Esophagus muscularis mucosa (tissue), 4 donors: ENCODE results near the gene DERA. TPM values are rescaled to one million over a fixed set of nuclear protein-coding genes. Genes with fewer than 3 reads are reported as not detected.

Experiments used
- DNase-seq: peaks from one replicate; pipeline ENCODE4 v3.0.0-alpha.2; 2017; ENCODE audit errors: extremely low spot score
- H3K27ac ChIP-seq, 4 donors: fragments of 200-600 bp; sonication (generic); replicated peaks in 1 of 4; 1 replicate in 3 of 4; 2 replicates in 1 of 4; pipeline ENCODE4 v1.5.1; 2016 to 2019; ENCODE audit warnings: mild to moderate bottlenecking in 1 of 4
- H3K27me3 ChIP-seq, 4 donors: fragments of 200-600 bp; sonication (generic); one replicate each; pipeline versions ENCODE4 v1.5.1 to v1.6.0; 2016 to 2019
- H3K36me3 ChIP-seq, 4 donors: fragments of 200-600 bp; sonication (generic); one replicate each; pipeline ENCODE4 v1.5.1; 2016 to 2019
- H3K4me1 ChIP-seq, 4 donors: fragments of 200-600 bp; sonication (generic); one replicate each; pipeline ENCODE4 v1.5.1; 2016 to 2019
- H3K4me3 ChIP-seq, 4 donors: fragments of 200-600 bp; sonication (generic); 1 replicate in 2 of 4; 2 replicates in 2 of 4; pipeline ENCODE4 v1.5.1; 2016 to 2019; ENCODE audit warnings: mild to moderate bottlenecking in 4 of 4, moderate library complexity in 1 of 4
- H3K9me3 ChIP-seq, 4 donors: fragments of 200-600 bp; sonication (generic); 1 replicate in 3 of 4; 2 replicates in 1 of 4; pipeline ENCODE4 v1.5.1; 2016 to 2019
- CTCF ChIP-seq, 3 experiments: fragments of 200-600 bp in 2 of 3; fragments of 450-650 bp in 1 of 3; sonication (generic) in 2 of 3; IDR thresholded peaks; one replicate each; pipeline ENCODE4 v1.5.1; 2017 to 2019; ENCODE audit warnings: antibody characterized with exemption in 3 of 3, mild to moderate bottlenecking in 2 of 3, moderate library complexity in 1 of 3
- EP300 ChIP-seq: sonication (generic); formaldehyde crosslinking; IDR thresholded peaks from one replicate; pipeline ENCODE4 v1.6.1; 2017; ENCODE audit warnings: antibody characterized with exemption
- POLR2A ChIP-seq: fragments of 450-650 bp; IDR thresholded peaks from one replicate; pipeline ENCODE4 v1.6.1; 2017; ENCODE audit warnings: antibody characterized with exemption, moderate library complexity, mild to moderate bottlenecking, low read depth
- POLR2AphosphoS5 ChIP-seq, 2 donors: sonication (generic); formaldehyde crosslinking; IDR thresholded peaks; one replicate each; pipeline ENCODE4 v1.6.1; 2017; ENCODE audit warnings: antibody characterized with exemption in 2 of 2
- WGBS: methylation state at CpG from one replicate; pipeline ENCODE4 v1.1.5; 2018; 5-methylcytosine and 5-hydroxymethylcytosine counted together
- intact Hi-C: fragments of 100-400 bp; cut with DNase I; formaldehyde crosslinking; loops from one replicate; pipeline ENCODE4 v1.15.1; 2023
- total RNA-seq, 4 donors: library from RNA; depleted of rRNA; stranded (reverse); fragments of >200 nt; gene quantifications; one replicate each; pipeline versions ENCODE4 v1.1.0 to v1.2.1, GENCODE V29; 2016

Gene DERA
- total RNA-seq, 4 donors from 2014 or later, result 30.6 to 47.3 (median 34.3) TPM

DNA sequence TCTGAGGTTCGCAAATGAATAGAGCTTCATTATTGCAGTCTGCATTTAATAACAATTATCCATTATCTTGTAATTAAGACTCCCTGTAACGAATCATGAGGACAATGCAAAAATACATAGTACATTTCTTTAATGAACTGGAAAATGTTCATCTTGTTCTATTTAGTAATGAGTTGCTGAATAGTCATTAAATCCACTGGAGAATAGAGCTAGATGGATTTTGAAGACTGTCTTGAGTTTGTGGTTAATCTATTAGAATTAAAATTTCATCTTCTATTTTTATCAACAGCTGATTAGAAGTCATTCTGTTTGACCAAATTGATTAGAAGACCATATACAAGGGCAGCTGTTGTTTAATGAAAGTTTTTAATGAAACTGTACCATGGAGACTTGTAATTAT is 107.2 kb downstream of the DERA start:
- intact Hi-C loops, result no loop called here
- Histone ChIP-seq H3K4me1 (no peaks in the 10 kb centered on the region), H3K36me3 (peaks cover 0 to 29% (median 2%) of the 10 kb centered on the region in 4 donors), H3K4me3 (no peak overlapping the region), H3K9me3 (no peaks in the 10 kb centered on the region), H3K27ac (no peak overlapping the region), H3K27me3 (no peaks in the 10 kb centered on the region)
- 98% methylated on average over 2 of the region's 2 CpGs for WGBS
- DNase-seq, result no peak
- TF ChIP-seq CTCF (IDR thresholded peaks at IDR 0.05) (no peak), EP300 (no peak), POLR2AphosphoS5 (IDR thresholded peaks at IDR 0.05) (no peak), POLR2A (no peak)

DNA sequence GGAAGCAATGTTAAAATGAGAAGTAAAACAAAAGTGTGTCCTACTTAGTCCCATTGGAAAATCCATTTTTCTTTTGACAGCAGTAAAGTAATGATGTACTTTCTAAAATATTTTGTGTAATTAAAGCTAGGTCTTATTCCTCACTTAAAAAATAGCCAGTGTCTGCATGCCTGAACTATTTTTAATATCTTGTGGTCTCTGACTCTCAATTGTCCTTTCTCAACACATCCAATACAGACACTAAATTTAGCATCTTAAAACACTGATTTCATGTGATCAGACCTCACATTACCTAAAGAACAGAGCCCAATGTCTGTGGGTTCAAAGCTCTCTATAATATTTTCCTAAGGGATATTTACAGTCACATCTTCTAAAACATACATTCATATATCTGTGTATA is 108.0 kb downstream of the DERA start:
- intact Hi-C loops, result no loop called here
- no peak overlapping the region for H3K27ac ChIP-seq
- TF ChIP-seq EP300 (no peak), POLR2AphosphoS5 (IDR thresholded peaks at IDR 0.05) (no peak), CTCF (IDR thresholded peaks at IDR 0.05) (no peak), POLR2A (no peak)
- H3K36me3 ChIP-seq, result peaks cover 0 to 27% (median 2%) of the 10 kb centered on the region in 4 donors
- H3K4me3 ChIP-seq, result no peak overlapping the region
- H3K9me3 ChIP-seq, result no peaks in the 10 kb centered on the region
- no peaks in the 10 kb centered on the region for H3K27me3 ChIP-seq
- DNase-seq, result no peak
- H3K4me1 ChIP-seq, result no peaks in the 10 kb centered on the region

GRCh38 chr12:16020031-16020430 is 108.9 kb downstream of the DERA start:
- DNase-seq, result no peak
- no peak for TF ChIP-seq CTCF (IDR thresholded peaks at IDR 0.05)
- no peak for TF ChIP-seq POLR2AphosphoS5 (IDR thresholded peaks at IDR 0.05)
- WGBS, result 75% methylated on average over 2 of the region's 2 CpGs
- Histone ChIP-seq H3K4me1 (no peaks in the 10 kb centered on the region), H3K27me3 (no peaks in the 10 kb centered on the region), H3K9me3 (no peaks in the 10 kb centered on the region), H3K27ac (no peak overlapping the region), H3K4me3 (no peak overlapping the region), H3K36me3 (peaks cover 0 to 18% (median 2%) of the 10 kb centered on the region in 4 donors)
- intact Hi-C loops, result no loop called here

DNA sequence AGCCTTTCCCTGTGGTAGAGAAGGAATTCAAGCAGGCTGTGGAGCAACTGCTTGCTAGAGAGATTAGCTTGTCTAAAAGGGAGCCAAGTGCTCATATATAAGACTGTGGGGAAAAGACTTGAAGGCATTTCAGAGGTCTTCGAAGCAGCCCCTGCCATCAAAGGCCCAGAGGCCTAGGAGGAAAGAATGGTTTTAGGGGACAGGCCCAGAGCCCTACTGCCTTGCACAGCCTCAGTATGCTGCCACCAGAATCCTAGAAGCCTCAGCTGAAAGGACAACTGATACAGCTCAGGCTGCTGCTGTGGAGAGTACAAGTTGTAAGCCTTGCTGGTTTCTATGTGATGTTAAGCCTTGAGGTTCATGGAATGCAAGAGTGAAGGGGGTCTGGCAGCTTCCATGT is 109.9 kb downstream of the DERA start:
- Histone ChIP-seq H3K36me3 (peaks cover 0 to 15% (median 2%) of the 10 kb centered on the region in 4 donors), H3K4me1 (no peaks in the 10 kb centered on the region), H3K27ac (no peak overlapping the region), H3K9me3 (no peaks in the 10 kb centered on the region), H3K27me3 (no peaks in the 10 kb centered on the region), H3K4me3 (no peak overlapping the region)
- no peak for DNase-seq
- 100% methylated on average over 1 of the region's 1 CpG for WGBS
- intact Hi-C loops, result no loop called here
- TF ChIP-seq POLR2AphosphoS5 (IDR thresholded peaks at IDR 0.05) (no peak), POLR2A (no peak), CTCF (IDR thresholded peaks at IDR 0.05) (no peak), EP300 (no peak)

- intact Hi-C loops, result no loop called here
- no peak for TF ChIP-seq POLR2A
- TF ChIP-seq EP300, result no peak
- TF ChIP-seq POLR2AphosphoS5 (IDR thresholded peaks at IDR 0.05), result no peak
- TF ChIP-seq CTCF (IDR thresholded peaks at IDR 0.05), result no peak
- no peak overlapping the region for H3K27ac ChIP-seq
- H3K36me3 ChIP-seq, result peaks cover 0 to 16% (median 2%) of the 10 kb centered on the region in 4 donors
- H3K4me3 ChIP-seq, result no peak overlapping the region
- 97% methylated on average over 2 of the region's 2 CpGs for WGBS
- no peak for DNase-seq
- H3K9me3 ChIP-seq, result no peaks in the 10 kb centered on the region
- H3K4me1 ChIP-seq, result no peaks in the 10 kb centered on the region
- H3K27me3 ChIP-seq, result no peaks in the 10 kb centered on the region
These were observed 110.5 kb downstream of the DERA start for GRCh38 chr12:16021676-16022075.
